ENCODE measurements around the gene ETS2.
A peak's percentile ranks its signal among the peaks of the same experiment; 100 is the strongest.

ETS2 gene

GRCh38 chr21:38772646-38773045, 33.1 kb upstream of the ETS2 start:
- peak overlapping the region; percentile 19; the same call in 1 of the 2 replicates for H3K4me3 ChIP-seq (ENCODE audit: low read depth, low read length)
- TF ChIP-seq, protein P1, sequence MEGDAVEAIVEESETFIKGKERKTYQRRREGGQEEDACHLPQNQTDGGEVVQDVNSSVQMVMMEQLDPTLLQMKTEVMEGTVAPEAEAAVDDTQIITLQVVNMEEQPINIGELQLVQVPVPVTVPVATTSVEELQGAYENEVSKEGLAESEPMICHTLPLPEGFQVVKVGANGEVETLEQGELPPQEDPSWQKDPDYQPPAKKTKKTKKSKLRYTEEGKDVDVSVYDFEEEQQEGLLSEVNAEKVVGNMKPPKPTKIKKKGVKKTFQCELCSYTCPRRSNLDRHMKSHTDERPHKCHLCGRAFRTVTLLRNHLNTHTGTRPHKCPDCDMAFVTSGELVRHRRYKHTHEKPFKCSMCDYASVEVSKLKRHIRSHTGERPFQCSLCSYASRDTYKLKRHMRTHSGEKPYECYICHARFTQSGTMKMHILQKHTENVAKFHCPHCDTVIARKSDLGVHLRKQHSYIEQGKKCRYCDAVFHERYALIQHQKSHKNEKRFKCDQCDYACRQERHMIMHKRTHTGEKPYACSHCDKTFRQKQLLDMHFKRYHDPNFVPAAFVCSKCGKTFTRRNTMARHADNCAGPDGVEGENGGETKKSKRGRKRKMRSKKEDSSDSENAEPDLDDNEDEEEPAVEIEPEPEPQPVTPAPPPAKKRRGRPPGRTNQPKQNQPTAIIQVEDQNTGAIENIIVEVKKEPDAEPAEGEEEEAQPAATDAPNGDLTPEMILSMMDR (IDR thresholded peaks at IDR 0.05; ENCODE audit: low read depth, low read length): no peak

- H3K4me3 ChIP-seq (ENCODE audit: low read depth, low read length): peak overlapping the region; percentile 20
Observed at GRCh38 chr21:38773099-38774061, 32.3 kb upstream of the ETS2 start.

GRCh38 chr21:38774152-38774551, 31.6 kb upstream of the ETS2 start:
- H3K4me3 ChIP-seq (ENCODE audit: low read depth, low read length): peak overlapping the region; percentile 20; the same call in 1 of the 2 replicates
- TF ChIP-seq, protein P1 (IDR thresholded peaks at IDR 0.05; ENCODE audit: low read depth, low read length): no peak

More at GRCh38 chr21:38773099-38774061, 32.3 kb upstream of the ETS2 start:
- TF ChIP-seq, protein P1 (IDR thresholded peaks at IDR 0.05; ENCODE audit: low read depth, low read length): no peak

- no peak overlapping the region for H3K4me3 ChIP-seq (ENCODE audit: low read depth, low read length)
- TF ChIP-seq, protein P1 (IDR thresholded peaks at IDR 0.05; ENCODE audit: low read depth, low read length): no peak
Observed at GRCh38 chr21:38774586-38775285, 31.0 kb upstream of the ETS2 start.

- H3K4me3 ChIP-seq (ENCODE audit: low read depth, low read length): no peak overlapping the region
- TF ChIP-seq, protein P1 (IDR thresholded peaks at IDR 0.05; ENCODE audit: low read depth, low read length): no peak
Observed at GRCh38 chr21:38775733-38776132, 30.0 kb upstream of the ETS2 start.

- TF ChIP-seq, protein P1 (IDR thresholded peaks at IDR 0.05; ENCODE audit: low read depth, low read length): no peak
- no peak overlapping the region for H3K4me3 ChIP-seq (ENCODE audit: low read depth, low read length)
Observed at GRCh38 chr21:38777015-38777414, 28.7 kb upstream of the ETS2 start.
